SH-SY5Y (cell line): ENCODE data around the gene TSPAN5.

ENCODE experiments used
- GATA2 ChIP-seq: IDR thresholded peaks from 2 replicates; pipeline ENCODE4 v1.6.1; 2011; ENCODE audit warnings: mild to moderate bottlenecking, low read depth, low read length
- GATA3 ChIP-seq: IDR thresholded peaks from 2 replicates; pipeline ENCODE4 v1.6.1; 2011; ENCODE audit warnings: low read depth, mild to moderate bottlenecking, low read length, moderate library complexity

The TSPAN5 gene

DNA sequence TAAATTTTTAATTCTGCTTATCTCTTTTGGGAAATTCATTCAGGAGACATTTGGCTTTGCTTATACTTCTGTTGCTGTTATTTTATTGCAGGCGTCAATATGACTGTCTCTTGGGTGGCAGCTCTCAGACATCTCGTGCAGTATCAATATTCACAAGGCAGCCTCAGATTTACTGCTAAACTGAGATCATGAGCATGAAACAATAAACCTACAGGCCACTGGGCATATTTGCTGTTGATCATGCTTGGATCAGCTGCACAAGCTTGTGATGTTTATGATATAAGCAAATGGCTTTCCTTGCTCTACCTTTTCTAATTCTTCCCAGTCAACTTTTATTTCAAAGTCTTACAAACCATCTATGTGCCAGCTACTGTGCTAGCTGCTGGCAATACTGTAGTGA, 39.2 kb downstream of the TSPAN5 start:
- TF ChIP-seq GATA3 (no peak), GATA2 (no peak)

DNA sequence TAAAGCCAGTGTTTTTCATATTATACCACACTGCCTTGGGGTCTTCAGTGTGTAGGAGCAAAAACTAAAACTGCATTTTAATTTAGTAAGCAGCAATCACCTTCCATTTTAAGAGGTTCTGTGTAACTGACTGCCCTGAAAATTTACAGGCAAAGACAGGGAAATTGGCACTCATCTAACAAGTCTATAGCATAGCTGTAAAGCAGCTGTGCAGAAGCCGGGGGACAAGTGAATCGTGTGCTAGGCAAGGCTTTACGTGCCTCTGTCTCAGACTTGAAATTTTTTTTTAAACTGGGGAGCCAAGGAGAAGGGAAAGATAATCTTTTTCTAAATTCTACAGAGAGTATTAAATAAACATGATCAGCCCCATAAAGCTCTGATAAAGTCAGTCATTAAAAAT, 39.7 kb downstream of the TSPAN5 start:
- no peak for TF ChIP-seq GATA3
- no peak for TF ChIP-seq GATA2

DNA sequence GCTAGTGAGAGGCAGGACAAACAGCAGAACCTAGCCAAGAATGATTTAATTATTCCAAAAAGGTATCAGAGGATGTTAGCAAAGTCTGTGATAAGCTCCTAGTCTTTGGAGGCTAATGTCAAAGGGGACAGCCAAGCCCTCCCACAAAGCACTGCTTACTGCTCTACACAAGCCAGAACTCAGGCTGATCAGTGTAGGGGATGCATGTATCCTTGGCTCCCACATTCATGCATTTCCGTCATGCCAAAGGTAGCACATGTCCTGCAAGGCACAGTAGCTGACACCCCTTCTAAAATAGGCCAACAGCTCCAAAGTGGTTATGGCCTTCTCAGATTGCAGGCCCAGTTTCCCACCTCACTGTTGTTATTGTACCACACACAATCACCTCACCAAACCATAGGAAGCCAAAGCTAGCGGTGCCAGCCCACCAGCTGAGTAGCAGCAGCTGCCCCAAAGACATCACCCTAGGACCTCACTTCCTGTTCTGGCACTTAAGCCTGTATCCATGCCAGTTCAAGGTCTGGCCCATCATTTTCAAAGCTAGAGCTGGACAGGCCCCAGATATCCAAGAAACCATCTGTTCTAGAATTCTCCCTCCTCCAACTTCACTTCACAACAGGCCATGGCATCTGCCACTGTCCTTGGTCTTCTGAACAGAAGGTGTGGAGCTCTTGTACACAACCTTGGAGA, 40.9 kb downstream of the TSPAN5 start:
- TF ChIP-seq GATA3 = no peak
- no peak for TF ChIP-seq GATA2

- TF ChIP-seq GATA2 = no peak
- TF ChIP-seq GATA3 = no peak
Observed at GRCh38 chr4:98615991-98616390, 42.4 kb downstream of the TSPAN5 start.

DNA sequence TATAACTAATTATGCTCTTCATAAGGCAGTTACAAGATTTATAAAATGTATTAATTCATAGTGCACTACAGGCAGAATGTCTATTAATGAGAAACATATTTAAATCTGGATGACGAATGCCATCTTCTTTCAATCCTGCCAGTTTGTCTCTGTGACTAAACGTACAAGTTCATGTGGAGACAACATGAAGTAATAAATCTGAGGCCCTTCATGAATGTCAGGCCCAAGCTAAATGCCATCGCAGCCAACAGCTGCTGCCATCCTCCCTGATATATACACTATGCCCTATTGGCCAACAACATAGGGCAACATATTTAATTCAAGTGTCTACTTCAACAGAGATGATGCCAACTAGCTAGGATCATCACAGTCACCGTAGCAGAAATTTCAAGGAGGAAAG, 43.7 kb downstream of the TSPAN5 start:
- TF ChIP-seq GATA3 = no peak
- TF ChIP-seq GATA2 = no peak

DNA sequence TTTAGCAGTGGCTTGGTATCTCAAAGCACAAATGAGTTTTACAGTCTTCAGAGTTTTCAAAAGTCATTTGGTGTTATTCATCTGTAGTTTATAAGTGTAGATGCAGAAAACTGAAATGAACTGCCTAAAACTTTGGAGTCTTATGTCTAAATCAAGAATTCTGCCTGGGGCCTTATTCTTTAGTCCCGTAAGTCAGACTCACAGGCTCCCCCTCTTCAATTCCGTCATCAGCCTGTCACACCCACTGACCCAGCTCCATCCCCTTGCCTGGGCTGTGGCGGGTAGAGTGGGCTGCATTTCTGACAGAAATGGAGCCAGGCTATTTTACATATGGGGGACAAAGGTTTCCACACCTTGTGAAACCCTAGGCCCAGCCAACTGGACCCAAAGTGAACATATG, 44.3 kb downstream of the TSPAN5 start:
- TF ChIP-seq GATA3 (no peak), GATA2 (no peak)

DNA sequence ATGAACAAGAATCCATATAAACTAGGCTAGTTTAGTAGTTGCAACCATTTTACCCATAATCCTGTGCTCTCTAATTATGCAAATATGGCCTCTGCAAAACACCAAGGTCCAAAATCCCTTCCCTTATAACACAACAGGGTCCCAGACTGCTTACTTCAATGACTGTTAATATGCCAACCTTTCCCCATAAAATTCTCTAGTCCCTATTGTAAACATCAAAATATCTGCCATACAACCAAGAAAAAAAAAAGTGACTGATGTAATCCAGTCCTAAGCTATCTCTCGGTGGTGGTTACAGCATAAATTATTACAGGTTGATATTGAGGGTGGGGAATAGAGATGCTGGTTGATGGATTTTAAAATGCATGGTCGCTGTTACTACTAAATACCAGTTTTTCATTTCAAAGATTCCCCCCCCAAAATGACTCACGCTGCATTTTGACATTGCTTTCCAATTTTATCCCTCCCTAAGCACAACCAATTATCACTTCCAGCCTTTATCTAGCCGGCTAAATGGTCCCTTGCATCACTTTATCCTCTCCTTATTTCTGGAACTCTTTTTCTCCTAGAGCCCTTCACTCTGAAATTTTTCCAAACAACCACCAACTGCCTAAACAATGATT, 44.8 kb downstream of the TSPAN5 start:
- no peak for TF ChIP-seq GATA3
- no peak for TF ChIP-seq GATA2

- TF ChIP-seq GATA3 (no peak), GATA2 (no peak)
Observed at GRCh38 chr4:98612318-98613250, 45.8 kb downstream of the TSPAN5 start.

DNA sequence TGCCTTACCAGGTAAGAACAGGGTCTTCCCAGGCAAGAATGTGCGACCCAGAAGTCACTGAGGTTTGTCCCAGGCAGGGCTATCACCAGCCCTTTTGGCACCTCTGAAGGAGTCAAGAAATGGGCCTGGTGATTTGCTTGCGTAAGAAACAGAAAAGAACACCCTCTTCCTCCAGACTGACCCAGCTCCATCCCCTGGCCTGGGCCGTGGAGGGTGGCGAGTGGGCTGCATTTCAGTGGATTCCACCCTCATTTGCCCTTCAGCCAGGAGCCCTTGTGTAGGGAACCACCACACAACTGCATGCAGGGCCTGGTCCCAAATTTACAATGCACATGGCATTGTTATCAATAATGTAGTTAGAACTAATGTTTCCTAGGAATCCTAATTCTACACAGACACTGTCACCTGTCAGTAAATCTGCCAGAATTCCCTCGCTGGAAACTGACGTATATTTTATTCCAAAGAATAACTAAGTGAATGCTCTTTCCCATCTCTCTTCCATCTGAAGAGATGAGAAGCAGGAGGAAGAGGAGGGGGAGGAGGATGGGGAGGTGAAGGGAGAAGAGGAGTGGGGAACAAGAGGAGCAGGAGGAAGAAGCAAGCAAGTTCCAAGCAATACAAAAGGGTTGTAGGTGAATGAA, 46.6 kb downstream of the TSPAN5 start:
- TF ChIP-seq GATA3 = no peak
- TF ChIP-seq GATA2 = no peak

DNA sequence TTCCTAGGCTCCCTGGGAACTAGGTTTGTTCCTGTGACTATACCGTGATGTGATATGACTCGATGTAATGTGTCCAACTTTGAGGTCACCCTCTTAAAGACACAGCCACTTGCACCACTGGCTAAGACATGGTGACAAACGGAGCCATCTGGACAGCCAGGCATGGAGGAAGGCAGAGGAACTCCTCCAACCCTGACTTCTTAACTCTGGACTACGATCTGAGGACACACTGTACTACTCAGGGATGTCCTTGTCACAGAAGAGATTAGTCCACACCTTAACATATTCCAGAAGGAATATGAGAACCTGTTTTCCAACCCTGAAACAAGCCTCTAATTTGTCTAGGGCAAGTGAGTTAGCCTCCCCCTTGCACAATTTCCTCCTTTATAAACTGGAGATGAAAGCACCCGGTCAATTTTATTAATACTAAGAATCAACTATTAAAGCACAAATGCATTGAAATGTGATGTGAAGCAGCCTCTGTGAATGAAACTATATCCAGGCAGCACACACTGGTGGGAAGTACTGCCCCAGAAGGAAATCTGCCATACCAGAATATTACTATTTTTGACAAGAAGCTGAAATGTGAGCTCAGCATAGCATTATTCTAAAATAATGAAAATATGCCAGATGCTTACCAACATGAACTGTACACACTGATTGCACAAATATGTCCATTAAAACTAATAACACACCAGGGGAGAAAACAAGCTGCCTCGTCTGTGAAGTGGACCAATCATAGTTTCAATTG, 47.3 kb downstream of the TSPAN5 start:
- TF ChIP-seq GATA3 = no peak
- TF ChIP-seq GATA2 = no peak

DNA sequence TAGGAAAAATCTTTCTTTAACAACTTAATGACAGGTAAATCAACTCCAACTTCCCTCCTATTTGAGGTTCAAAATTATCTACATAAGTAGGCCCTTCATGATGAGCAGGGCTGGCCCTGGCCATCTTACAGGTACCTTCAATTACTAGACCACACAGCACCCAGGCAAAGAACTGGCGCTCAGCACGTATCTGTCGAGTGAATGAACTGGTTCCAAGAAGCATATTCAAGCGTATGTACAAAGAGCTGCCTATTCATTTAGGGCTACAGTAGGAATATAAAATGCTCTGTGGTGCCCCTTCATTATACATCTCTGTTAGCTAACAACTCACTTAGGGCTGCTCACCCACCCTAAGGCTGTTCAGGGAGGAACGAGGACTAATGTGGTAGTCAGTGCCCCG, 48.0 kb downstream of the TSPAN5 start:
- TF ChIP-seq GATA2 (no peak), GATA3 (no peak)

GRCh38 chr4:98609934-98610333, 48.5 kb downstream of the TSPAN5 start:
- TF ChIP-seq GATA2 = no peak
- no peak for TF ChIP-seq GATA3

GRCh38 chr4:98608356-98608755, 50.1 kb downstream of the TSPAN5 start:
- TF ChIP-seq GATA3 = peak; percentile 72
- TF ChIP-seq GATA2 = peak; percentile 84

- TF ChIP-seq GATA2 (no peak), GATA3 (no peak)
Observed at GRCh38 chr4:98606894-98607293, 51.5 kb downstream of the TSPAN5 start.
